CD4-positive, alpha-beta T cell treated with Interleukin-6 at 100 ng/mL for 8 hours (primary cell): ENCODE results near the gene DBX2.
"Not testable (repeated sequence)": the region's sequence is repeated elsewhere in the genome, so short reads cannot be mapped to it uniquely, and the experiment has no call there.

Experiments
- DNase-seq: peaks from one replicate; pipeline ENCODE4 v3.0.0-alpha.2; 2020; ENCODE audit warnings: mixed read lengths, low spot score

Gene DBX2

DNA sequence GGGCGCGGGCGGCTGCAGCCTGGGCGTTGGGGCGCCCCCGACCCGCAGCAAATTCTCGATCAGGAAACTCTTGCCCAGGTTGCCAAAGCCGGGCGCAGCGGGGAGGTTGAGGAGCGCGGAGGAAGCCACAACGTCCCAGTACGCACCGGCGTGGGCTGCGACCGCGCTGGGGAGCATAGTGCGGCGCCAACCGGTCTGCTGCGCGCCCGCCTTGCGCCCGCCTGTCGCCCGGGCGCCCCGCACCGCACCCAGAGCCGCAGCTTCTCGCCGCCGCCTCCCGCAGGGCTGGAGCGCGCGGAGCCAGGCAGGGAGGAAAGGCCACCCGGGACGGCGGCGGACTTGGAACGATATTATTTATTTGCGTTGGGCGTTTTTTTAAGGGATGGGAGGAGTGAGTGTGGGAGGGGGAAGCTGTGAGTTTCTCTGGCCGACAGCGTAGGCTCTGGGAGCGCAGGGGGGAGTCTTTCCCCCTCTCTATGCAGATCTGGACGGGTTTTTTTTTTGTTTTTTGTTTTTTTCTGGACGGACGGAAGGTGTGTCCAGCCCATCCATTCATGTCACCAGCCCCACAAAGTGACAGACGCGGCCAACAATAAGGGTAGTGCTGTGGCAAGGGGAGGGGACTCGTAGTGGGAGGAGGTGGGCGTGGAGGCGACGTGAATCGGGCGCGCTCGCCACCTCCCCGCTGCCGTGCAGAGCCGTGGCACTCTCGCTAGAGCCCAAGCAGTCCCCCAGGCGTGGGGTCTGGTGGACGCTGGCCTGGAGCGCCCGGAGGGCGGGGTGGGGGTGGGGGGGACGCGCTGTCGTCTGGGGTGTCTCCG, at the start of gene DBX2:
TSS of gene DBX2 (minus strand) at position 349 of the 821 bp plus-strand sequence. CDS start at position 177, 172 bp downstream.
- no peak for DNase-seq

DNA sequence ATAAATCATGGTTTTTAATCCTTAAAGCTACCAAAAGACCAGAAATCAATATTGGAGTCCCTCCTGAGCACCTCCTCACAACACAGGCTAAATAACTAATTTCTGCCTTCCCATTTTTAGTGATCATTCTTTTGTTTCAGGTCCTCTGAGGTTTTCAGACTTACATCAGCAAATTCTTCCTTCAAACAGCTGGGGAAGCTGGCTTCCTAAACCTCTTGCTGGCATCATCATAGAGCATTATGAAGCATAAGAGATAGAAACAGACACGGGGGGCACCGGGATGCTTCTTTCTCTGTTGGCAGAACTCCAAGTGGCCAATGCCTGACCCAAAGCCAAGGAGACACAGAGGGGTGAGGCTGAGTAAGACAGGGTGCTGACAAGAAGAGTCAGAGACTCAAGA, 47.9 kb upstream of the DBX2 start:
- no peak for DNase-seq

DNA sequence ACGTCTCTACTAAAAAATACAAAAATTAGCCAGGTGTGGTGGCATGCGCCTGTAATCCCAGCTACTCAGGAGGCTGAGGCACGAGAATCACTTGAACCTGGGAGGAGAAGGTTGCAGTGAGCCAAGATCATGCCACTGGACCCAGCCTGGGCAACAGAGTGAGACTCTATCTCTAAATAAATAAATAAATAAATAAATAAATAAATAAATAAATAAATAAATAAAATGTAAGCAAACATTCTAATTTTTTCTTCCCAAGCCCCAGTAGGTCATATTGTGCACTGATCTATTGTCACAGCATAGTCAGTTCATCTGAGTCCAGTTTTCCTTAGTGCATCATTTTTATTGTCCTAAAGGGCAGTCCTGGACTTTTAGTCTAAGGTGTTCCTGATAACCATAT, 44.5 kb upstream of the DBX2 start:
- DNase-seq, result not testable (repeated sequence)

DNA sequence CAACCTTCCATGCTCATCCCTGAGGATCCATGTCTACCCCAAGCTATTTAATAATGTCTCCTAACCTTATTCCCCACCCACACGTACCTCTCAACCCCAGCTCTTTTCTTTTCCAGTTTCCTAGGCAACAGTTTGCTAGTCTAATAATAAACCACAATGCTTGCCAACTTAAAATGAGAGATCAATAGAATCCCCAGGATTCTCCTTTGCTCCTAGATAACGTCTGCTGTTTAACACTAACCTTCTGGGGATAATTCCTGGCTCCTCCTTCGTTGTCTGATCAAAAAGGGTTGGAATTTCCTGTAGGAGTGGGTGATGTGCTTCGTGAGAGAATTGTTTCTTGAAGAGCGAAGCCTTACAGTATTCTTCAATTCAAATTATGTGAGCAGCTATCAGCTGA, 42.2 kb upstream of the DBX2 start:
- no peak for DNase-seq

DNA sequence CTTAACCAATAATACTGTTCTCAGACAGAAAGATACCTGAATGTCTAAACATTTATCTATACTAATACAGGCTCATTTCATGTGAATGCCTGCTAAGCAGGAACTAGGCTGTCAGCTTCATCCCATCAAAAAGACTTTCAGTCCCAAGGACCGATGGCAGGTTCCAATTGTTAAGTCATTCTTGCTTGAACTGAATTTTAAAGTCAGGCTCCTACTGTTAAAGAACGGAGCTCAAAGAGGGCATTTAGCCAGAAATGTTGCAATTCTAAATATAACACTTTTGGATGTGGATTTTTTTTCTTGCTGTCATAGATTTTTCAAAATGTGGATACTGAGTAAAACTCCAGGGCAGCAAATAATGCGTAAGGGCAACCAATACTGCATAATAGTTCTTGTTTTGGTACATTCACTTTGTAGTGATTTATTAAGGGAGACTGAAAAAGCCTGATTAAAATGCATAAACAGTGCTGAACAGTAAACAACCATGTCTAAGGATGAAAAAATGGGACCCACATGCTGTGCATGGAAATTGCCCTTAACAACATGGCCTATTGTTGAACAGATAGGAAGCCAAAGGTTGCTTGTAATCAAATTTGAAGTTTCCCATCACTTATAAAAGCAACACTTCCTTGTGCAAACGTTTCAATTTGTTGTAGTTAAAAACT, 38.6 kb upstream of the DBX2 start:
- no peak for DNase-seq

DNA sequence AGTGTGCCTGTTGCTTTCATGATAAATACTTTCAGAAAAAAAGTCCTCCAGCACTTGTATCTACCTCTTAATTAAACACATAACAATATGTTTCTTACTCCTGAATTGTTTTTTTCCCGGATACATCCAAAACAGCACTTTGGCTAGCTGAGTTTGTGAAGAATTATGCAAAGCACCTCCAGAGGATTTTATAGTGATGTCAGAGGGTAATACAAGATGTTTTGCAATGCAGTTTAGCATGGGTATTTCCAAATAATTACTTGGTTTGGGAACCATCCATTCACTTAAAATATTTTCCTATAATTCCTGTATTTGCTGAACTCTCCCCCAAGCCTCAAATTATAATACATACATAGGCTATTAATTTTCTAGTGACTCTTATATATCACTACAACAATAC, 37.7 kb upstream of the DBX2 start:
- no peak for DNase-seq

DNA sequence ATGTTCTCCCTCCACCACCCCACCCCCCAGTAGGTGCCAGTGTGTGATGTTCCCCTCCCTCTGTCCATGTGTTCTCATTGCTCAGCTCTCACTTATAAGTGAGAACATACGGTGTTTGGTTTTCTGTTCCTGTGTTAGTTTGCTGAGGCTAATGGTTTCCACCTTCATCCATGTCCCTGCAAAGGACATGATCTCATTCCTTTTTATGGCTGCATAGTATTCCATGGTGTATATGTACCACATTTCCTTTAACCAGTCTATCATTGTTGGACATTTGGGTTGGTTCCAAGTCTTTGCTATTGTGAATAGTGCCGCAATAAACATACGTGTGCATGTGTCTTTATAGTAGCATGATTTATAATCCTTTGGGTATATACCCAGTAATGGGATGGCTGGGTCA, 33.3 kb upstream of the DBX2 start:
- not testable (repeated sequence) for DNase-seq

DNA sequence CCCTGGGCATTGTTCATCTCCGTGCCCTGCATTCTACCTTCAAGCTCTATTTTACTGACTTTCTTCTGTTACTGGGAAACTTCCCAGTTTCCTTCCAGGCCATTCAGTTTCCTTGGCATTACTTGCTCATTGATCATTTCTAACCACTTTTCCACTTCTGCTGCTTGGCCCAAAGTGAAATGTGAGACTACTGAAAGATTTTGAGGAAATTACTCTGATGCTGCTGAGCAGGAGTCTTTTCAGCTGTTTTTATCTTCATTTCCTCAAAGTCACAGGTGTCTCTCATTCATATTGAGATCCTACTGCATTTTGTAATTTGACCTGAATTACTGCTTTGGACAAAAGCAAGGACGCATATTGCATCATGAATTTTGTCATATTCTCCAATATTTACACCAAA, 26.4 kb upstream of the DBX2 start:
- no peak for DNase-seq

DNA sequence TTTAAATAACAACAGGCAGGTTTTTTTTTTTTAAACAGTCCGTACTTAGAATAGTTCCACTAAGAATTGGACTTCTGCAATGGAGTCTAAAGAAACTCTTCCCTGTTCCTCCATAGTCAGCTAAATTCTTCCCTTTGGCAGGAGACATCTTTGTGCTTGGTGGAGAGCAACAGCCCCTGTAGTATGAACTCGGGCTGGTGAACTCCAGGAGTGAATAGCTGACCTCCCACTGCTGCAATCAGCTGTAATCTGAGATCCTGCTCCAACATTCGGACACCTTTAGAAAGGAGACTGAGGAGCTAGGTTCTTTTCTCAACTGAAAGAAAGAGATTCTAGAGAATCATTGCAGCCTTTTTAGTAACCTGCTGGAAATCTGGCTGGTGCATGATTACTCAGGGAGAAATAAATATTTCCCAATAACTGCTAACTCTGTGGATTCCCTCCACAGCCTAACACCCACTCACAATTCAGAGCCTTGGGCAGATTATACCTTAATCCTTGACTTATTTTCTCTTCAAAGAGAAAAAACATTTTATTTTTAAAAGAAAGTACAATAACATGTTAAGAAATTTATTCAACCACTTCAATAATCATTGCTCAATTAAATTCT, 25.6 kb upstream of the DBX2 start:
- DNase-seq, result no peak

DNA sequence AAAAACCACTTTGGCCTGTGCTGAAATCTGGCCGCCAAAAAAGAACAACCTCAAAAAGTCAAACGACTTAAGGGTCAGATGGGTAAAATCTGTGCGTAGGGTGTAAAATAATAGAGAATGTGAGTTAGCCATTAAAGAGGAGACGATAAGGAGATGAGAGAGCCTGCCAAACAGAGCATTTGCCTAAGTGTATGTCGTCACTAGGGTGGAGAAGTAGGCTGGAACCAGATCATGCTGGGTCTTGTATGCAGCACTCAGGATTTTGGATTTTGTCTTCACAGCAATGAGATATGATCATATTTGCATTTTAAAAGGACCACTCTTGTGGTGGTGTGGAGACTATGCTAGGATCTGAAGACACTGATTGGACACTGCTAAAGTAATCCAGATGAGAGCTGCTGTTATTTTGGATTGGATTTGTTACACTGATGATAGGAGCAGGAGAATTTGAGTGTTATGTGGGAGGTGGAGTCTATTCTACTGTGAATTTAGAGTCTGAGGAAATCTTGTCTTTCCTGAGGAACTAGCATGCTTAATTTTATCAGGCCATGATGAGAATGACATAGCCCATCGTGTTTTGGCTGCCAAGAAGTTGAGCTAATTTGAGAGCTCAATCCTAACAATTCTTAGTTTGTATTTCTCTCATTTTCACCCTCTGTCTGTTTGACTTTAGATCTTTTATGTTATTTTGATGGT, 24.8 kb upstream of the DBX2 start:
- no peak for DNase-seq

DNA sequence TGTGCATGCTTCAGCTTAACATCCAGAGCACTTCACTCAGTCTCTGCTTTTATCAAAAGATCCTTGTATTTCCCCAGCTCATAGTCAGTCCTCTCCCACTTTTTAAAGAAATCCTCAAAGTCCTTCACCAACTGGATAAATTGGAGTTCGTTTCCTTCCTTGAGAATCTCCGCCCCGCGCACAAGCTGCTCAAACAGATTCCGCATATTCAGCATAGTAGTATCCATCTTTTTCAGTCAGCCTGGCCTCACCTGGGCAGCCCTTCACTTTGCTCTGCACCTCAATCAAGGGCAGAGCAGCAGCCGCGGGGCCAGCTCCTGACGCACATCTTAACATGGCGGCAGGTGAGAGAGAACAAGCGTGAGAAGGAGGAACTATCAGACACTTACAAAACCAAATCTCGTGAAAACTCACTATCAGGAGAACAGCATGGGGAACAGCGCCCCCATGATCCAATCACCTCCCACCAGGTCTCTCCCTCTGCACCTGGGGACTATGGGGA, 14.3 kb upstream of the DBX2 start:
- DNase-seq, result no peak

DNA sequence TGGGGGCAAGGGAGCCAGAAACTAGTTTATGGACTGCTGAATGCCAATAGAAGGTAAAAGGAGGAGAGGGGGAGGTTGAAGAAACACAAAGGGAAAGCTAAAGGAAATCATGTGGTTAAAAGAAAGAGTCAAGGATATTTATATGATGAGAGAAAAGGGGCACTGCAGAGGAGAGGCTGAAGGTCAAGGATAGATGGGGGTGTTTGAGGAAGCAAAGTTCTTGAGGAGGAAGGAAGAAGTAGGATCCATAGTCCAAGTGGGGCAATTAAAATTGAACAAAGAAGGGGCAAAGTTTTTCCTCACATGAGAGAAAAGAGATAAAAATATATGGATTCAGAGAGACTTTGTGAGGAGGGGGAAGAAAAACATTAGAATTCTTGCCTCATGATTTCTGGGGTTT, 10.1 kb upstream of the DBX2 start:
- DNase-seq, result no peak

DNA sequence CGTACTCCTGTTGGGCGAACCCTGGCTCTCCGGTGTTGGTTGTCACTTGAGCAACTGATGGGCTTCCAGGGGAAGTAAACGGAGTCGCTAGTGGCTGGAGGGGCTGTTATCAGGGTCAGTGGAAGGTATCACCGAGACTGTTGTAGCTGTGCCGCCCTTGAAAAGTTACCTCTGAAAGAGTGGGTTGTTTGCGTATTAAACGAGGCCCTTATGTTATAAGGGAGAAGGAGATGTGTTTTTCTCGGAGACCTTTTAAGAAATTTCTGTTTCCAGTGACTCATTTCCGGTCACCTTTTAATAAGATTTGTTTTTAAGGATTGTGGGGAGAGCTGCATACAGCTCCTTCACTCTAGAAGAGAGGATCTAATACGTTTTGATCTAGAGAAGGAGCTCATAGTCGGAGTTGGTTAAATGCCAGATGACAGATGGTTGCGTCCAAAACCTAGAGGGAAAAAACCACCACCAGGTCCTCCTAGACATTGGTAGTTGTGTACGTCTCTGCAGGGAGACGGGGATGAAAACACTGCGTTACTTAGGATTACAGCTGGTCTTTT, 750 bp upstream of the DBX2 start:
- DNase-seq, result no peak

DNA sequence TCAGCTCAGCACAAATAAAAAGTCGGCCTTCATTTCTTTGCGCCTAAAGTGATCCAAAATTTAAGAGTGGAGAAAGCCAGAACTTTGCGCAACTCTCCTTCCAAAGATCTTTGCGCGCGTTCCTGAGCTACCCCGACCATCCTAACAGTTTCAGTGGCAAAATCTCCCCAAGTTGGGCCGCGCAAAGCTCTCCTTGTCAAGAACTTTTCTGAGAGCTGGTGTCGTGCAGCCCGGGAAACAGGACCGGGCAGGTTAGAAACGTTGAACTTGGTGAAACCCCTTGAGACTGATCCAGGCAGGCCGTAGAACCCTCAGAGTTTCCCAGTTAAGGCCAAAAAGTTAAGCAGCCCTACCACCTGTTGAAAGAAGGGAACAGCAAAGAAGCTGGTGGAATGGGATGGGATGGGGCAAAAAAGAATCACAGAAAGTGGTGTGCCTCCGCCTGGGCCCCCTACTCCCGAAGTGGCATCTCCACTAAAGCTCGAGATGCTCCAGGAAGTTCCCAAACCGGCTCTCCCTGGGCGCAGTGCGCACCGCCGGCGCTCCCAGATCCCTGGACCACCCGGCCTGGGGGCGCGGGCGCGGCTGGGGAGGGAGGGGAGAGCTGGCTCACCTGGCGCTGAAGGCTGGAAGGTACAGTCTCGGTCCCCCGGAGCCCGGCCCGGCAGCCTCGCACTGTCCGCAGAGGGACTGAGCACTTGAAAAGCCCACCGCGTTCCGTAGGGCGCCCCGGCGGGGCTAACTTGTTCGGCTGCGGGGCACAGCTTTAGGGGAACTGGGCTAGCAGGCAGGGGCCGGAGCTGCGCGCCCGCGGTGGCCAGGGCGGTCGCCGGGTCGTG, 768 bp downstream of the DBX2 start:
- no peak for DNase-seq

DNA sequence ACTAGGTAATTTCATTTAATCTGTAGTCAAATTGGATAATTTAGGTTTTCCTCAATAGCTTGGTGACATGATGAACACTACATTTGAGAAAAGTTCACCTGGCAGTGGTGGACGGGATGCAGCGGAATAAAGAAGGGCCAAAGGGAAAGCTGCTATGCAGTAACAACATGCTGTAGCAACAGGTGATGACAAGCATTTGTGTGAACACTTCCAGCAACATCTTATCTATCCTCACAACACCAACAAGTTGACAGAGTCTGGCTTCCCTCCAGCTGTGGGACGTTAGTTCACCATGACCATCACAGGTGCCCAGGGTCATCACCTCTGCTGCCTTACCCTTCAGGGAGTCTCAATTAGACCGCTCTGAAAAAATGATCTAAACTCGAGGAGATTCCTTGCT, 8.3 kb downstream of the DBX2 start:
- DNase-seq, result no peak

DNA sequence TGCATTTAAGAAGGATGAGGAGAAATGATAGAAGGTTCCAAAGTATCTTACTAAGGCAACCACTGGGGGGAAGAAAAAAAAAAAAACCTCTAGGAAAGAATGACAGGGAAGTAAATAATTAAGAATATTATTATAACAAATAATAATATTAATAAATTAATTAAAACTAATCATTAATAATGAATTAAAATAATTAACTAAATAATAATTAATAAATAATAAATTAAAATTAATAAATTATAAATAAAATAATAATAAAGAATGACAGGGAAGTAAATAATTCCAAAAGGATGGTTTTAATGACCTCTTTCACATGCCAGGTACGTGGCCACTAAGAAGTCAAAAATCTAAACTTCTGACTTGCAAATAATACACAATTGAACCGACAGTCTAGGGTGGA, 9.9 kb downstream of the DBX2 start:
- DNase-seq, result no peak

DNA sequence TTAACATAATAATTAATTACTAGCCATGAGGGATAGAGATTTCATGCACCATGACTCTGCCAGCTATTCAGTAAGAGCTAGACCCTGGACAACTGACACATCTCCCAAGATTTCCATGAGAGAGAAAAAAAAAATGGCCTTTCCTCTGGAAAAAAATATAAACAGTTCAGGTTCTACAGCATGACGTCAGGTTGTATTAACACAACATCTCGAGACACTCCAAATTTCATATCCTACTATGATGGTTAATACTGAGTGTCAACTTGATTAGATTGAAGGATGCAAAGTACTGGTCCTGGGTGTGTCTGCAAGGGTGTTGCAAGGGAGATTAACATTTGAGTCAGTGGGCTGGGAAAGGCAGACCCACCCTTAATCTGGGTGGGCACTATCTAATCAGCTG, 11.1 kb downstream of the DBX2 start:
- DNase-seq, result no peak

DNA sequence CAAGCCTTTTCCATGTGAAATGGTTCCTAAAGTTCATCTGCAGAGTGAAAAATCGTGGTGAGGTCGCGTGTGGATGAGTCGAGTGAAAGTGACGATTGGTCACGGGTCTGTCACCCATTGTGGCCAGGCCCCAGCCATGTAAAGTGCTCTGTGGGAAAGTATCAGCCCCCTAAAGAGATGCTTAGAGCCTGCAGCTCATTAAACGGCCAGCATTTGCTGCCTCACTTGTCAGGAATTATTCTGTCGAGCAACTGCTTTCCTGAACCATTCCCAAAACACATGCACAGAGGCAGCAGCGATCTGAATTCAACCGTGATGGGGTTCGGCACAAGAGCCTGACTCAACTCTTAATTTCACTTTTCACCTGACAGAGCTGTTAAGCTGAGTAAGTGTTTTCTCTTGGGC, 16.0 kb downstream of the DBX2 start:
- DNase-seq, result no peak

DNA sequence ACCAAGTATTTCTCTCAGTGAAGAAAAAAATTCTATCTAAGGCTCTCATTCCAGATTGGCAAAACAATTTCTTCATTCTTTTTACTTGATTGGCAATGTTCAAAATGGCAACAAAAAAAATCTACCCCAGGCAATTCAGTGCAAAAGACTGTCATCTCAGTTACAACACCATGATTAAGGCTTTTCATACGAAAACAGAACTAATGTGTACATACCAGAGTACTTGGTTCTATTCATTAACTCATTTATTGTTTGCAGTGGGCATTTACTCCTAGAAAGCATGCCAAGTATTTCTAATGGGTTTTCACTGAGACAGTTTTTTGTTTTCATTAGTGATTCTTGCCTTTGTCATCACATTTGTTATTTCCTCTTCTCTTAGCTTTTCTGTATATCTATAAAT, 33.0 kb downstream of the DBX2 start:
- no peak for DNase-seq

DNA sequence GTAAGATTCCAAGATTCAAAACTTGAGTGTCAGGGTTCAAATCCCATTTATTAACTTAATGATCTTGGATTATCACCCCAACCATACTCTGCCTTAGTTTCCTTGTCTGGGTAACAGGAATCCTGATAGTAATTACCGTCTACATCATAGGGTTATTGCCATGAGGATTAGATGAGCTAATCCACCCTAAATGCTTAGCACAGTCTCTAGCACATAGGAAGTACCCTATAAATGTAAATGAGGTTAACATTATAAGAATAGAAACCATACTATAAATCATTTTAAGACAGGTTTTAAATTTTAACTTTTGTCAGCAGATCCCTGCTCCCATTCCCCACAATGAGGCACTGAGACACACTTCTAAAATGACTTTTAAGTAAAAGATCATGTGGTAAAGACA, 36.5 kb downstream of the DBX2 start:
- no peak for DNase-seq

DNA sequence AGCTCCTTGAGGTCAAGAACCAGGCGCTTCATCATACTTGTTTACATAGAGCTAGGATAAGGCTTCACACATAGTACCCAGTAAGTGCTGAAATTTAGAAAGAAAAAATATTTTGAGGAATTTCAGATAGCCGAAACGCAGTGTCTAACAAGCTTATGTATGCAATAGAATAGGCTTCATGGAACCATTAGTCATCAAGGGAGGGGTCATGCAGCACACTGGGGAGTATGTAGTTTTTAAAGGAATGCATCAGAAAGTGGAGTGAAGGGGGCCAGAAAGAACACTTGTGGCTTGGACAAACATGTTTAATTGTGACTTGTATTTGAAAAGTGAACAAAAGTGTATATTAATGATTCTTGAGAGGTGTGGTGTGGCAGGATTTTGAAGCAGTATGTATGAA, 38.1 kb downstream of the DBX2 start:
- DNase-seq, result no peak
